GM19468 (cell line): ENCODE data around the gene KIF1B.

Source experiments
- ATAC-seq: cut with Tn5 transposase; IDR thresholded peaks from one replicate; pipeline ENCODE4 v1.9.1; 2021; ENCODE audit warnings: mild to moderate bottlenecking, moderate library complexity, moderate number of reproducible peaks; ENCODE audit not compliant: unreplicated experiment; ENCODE audit errors: extremely low read depth

The KIF1B gene, protein sequence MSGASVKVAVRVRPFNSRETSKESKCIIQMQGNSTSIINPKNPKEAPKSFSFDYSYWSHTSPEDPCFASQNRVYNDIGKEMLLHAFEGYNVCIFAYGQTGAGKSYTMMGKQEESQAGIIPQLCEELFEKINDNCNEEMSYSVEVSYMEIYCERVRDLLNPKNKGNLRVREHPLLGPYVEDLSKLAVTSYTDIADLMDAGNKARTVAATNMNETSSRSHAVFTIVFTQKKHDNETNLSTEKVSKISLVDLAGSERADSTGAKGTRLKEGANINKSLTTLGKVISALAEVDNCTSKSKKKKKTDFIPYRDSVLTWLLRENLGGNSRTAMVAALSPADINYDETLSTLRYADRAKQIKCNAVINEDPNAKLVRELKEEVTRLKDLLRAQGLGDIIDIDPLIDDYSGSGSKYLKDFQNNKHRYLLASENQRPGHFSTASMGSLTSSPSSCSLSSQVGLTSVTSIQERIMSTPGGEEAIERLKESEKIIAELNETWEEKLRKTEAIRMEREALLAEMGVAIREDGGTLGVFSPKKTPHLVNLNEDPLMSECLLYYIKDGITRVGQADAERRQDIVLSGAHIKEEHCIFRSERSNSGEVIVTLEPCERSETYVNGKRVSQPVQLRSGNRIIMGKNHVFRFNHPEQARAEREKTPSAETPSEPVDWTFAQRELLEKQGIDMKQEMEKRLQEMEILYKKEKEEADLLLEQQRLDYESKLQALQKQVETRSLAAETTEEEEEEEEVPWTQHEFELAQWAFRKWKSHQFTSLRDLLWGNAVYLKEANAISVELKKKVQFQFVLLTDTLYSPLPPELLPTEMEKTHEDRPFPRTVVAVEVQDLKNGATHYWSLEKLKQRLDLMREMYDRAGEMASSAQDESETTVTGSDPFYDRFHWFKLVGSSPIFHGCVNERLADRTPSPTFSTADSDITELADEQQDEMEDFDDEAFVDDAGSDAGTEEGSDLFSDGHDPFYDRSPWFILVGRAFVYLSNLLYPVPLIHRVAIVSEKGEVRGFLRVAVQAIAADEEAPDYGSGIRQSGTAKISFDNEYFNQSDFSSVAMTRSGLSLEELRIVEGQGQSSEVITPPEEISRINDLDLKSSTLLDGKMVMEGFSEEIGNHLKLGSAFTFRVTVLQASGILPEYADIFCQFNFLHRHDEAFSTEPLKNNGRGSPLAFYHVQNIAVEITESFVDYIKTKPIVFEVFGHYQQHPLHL (N-terminal part only)

DNA sequence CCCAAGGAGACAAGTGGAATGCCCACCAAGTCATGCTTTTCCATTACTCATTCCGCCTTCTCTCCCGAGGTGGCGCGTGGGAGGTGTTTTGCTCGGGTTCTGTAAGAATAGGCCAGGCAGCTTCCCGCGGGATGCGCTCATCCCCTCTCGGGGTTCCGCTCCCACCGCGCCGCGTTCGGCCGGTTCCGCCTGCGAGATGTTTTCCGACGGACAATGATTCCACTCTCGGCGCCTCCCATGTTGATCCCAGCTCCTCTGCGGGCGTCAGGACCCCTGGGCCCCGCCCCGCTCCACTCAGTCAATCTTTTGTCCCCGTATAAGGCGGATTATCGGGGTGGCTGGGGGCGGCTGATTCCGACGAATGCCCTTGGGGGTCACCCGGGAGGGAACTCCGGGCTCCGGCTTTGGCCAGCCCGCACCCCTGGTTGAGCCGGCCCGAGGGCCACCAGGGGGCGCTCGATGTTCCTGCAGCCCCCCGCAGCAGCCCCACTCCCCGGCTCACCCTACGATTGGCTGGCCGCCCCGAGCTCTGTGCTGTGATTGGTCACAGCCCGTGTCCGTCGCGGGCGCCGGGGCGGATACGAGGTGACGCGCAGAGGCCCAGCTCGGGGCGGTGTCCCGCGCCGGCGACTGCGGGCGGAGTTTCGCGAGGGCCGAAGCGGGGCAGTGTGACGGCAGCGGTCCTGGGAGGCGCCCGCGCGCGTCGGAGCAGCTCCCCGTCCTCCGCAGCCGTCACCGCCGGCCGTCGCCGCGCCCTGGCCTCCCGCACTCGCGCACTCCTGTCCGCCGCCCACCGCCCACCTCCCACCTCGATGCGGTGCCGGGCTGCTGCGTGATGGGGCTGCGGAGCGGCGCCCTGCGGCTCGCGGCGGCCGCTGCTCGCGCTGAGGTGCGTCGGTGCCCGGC lies at the start of gene KIF1B:
TSS of gene KIF1B (plus strand) at position 666 of the 906 bp plus-strand sequence. CDS start 21,759 bp downstream, outside the sequence.
- peak; percentile 95 for ATAC-seq

GRCh38 chr1:10160907-10161490 lies 49.4 kb upstream of the KIF1B start:
- ATAC-seq = no peak

GRCh38 chr1:10161541-10162290 lies 48.7 kb upstream of the KIF1B start:
- ATAC-seq = no peak

DNA sequence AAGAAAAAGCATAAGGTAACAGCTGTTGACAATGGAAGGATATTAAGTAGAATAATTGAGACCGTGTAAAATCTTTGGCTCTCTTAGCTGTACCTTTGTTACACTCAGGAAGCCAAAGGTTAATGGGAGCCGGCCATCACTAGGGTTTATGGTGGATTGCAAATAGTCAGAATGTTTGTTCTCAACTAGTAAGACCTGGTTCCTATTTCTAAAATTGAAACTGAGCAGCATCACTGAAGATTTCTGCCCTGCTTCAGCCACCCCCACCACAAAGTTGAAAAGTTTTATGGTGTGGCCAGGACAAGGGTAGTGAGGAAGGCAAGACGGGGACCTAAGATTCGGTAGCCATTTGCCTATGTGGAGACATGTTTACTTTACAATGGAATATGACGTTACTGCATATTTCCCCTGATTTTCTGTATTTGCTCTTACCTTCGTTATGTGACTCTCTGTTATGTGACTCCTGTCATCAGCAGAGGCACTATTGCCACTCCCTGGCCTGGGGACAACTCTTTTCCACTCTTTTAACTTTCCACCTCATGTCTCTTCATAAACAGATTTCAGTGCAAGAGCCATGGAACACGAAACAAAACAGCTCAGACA lies 41.4 kb upstream of the KIF1B start:
- ATAC-seq = no peak

- ATAC-seq = peak; percentile 73
Observed at GRCh38 chr1:10170239-10170574, 40.2 kb upstream of the KIF1B start.

GRCh38 chr1:10171105-10171767 lies 39.1 kb upstream of the KIF1B start:
- ATAC-seq = no peak

GRCh38 chr1:10171995-10172669 lies 38.2 kb upstream of the KIF1B start:
- ATAC-seq = no peak

- ATAC-seq = no peak
Observed at GRCh38 chr1:10173582-10173981, 36.8 kb upstream of the KIF1B start.

- no peak for ATAC-seq
Observed at GRCh38 chr1:10177876-10178275, 32.5 kb upstream of the KIF1B start.

DNA sequence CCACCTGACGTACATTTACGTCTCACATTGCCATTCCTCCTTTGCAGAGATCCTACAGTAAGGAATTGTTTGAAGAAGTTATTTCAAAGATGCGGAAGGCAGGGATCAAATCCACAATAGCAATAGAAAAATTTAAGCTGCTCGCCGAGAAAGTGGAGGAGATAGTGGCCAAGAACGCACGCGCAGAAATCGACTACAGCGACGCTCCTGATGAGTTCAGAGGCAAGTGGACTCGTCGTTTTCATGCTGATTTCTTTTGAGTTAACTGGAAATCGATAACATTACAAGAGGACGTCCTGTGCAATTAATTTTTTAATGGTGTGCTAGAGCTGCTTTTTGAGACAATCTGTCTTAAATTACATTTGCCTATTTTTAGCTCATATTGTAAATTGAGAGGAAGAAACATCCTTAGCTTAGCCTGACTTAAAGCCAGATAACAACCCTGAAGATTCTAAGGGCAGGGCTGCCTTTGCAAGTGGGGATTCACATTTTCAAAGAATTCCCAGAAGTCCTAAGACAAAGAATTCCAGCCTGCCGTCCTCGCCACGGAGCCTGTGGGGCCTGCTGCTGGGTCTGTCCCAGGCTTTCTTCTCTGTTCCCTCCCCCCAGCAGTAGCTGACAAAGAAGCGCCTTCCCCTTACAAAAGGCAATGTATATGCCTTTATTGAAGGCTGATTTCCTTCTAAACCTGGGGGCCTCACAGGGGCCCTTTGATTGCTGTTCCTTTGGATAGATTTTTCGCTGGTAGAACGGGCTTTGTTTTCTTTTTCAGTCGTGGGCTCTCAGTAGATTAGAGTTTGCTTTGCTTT lies 31.6 kb upstream of the KIF1B start:
- ATAC-seq = no peak

- no peak for ATAC-seq
Observed at GRCh38 chr1:10179406-10180091, 30.8 kb upstream of the KIF1B start.

DNA sequence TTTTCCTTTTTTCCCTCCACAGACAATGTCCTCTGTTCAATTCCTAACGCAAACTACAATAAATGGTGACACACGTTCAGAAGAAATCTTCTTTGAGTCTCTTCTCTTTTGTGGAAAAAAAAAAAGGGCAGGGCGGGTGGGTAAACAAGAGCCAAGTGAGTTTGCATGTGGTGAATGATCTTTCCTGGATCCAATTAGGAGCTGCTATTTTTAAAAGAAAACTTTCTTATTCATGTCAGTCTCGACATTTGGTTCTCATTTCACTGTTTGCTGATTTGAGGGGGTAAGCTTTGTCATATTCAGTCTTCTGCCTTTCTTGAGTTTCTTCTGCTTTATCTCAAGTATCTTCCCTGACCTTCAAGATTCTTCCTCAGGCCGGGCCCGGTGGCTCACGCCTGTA lies 29.2 kb upstream of the KIF1B start:
- no peak for ATAC-seq

GRCh38 chr1:10185759-10186158 lies 24.6 kb upstream of the KIF1B start:
- no peak for ATAC-seq

DNA sequence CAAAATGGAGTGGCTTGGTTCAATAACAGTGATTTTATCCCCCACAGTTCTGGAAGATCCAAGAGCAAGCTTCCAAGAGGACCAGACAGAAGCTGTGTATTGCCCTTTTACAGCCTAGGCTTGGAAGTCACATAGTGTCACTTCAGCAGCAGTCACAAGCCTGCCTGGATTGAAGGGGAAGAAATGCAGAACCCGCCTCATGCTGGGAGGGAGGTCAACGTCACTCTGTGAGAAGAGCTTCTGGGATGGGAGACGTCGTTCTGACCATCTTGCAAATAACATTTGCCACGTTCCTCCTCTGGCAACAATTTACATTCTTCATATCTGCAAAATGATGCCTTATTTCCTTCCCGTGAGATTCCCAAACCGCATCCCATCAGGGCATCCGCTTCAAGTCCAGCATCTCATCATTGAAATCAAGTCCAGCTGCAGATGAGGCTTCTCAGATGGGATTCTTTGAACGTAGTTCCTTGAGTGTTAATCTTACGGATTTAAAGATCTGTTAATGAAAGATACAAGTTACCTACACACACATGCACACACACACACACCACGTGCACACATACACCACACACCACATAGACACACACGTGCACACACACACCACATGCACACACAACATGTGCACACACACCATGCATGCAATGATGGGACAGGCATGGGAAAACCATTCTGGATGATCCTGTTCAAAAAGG lies 23.9 kb upstream of the KIF1B start:
- no peak for ATAC-seq

DNA sequence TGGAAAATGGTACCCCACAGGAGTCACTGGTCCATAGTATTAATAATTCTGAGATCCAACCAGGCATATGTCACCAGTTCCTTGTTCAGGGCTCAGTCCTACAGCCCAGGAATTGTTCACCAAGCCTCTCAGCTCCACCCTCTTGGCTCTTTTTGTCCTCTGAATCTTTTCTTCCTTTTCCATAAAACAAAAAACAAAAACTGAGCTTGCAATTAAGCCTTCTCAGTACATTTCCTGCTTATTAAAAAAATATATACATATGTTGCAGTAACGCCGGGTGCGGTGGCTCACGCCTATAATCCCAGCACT lies 23.4 kb upstream of the KIF1B start:
- no peak for ATAC-seq
